ENCODE measurements around the gene TRIM65. TPM values are rescaled to one million over a fixed set of nuclear protein-coding genes. Genes with fewer than 3 reads are reported as not detected.

TRIM65 gene
- total RNA-seq, 1 experiment from 2014 or later, result 48.6 TPM

- H3K4me3 ChIP-seq (ENCODE audit: low read depth in 2 of 2, low read length in 2 of 2), result no peak overlapping the region
- TF ChIP-seq CTCF (IDR thresholded peaks at IDR 0.05) (peak; percentile 87), TCF7L2 (IDR thresholded peaks at IDR 0.05; ENCODE audit: low read depth, low read length) (no peak), SIN3A (IDR thresholded peaks at IDR 0.05; ENCODE audit: borderline replicate concordance, insufficient read depth, low read depth, low read length) (no peak), REST (IDR thresholded peaks at IDR 0.05; ENCODE audit: insufficient read depth in 1 of 2, low read depth in 2 of 2, low read length in 1 of 2) (peak in 1 of 2 experiments; percentile 63; a peak in 2 of 4 replicates), POLR2AphosphoS5 (IDR thresholded peaks at IDR 0.05; ENCODE audit: low read depth, low read length) (0 out of 2 replicates have a peak, but pooled peaks have one; percentile 56)
- in situ Hi-C loops (cut with HindIII; ENCODE audit: low pct_unique_long_range_greater_than_20kb, low sequenced_read_pairs), result no loop called here
- no TSS peak for BruUV-seq (replicated peaks)
- no peaks in the 10 kb centered on the region for H3K27me3 ChIP-seq (ENCODE audit: control insufficient read depth, insufficient read depth, low read length)
- peaks cover 41% of the 10 kb centered on the region for H3K4me1 ChIP-seq (ENCODE audit: control insufficient read depth, insufficient read depth, low read length)
- no peaks in the 10 kb centered on the region; the same call in 1 of the 2 replicates for H3K36me3 ChIP-seq (ENCODE audit: control insufficient read depth, insufficient read depth, low read length)
- H3K9me3 ChIP-seq (ENCODE audit: control insufficient read depth, insufficient read depth, low read depth, low read length), result no peaks in the 10 kb centered on the region
- ChIA-PET POLR2A (no interaction called here), CTCF (interaction anchor here (0.5 to 2.4 kb wide), 6 partner anchors 10 to 93 kb away, joined by 3 to 22 read pairs (median 5); partner anchors contain the start of gene WBP2)
- peak; percentile 47 for DNase-seq (ENCODE audit: low read depth, low spot score)
- H3K27ac ChIP-seq (ENCODE audit: low read length), result peak overlapping the region; percentile 84
- peak; percentile 89 for ATAC-seq
- intact Hi-C loops (cut with micrococcal nuclease; ENCODE audit: unreplicated experiment), result no loop called here
Measured at GRCh38 chr17:75845058-75845711, 51.6 kb downstream of the TRIM65 start.

- peak overlapping the region; percentile 84 for H3K27ac ChIP-seq (ENCODE audit: low read length)
- ATAC-seq, result peak; percentile 77
- no TSS peak for BruUV-seq (replicated peaks)
- no peaks in the 10 kb centered on the region; the same call in 1 of the 2 replicates for H3K36me3 ChIP-seq (ENCODE audit: control insufficient read depth, insufficient read depth, low read length)
- no peak overlapping the region for H3K4me3 ChIP-seq (ENCODE audit: low read depth in 2 of 2, low read length in 2 of 2)
- H3K9me3 ChIP-seq (ENCODE audit: control insufficient read depth, insufficient read depth, low read depth, low read length), result no peaks in the 10 kb centered on the region
- H3K4me1 ChIP-seq (ENCODE audit: control insufficient read depth, insufficient read depth, low read length), result peaks cover 41% of the 10 kb centered on the region
- in situ Hi-C loops (cut with HindIII; ENCODE audit: low pct_unique_long_range_greater_than_20kb, low sequenced_read_pairs) (no loop called here), intact Hi-C loops (cut with micrococcal nuclease; ENCODE audit: unreplicated experiment) (no loop called here)
- ChIA-PET CTCF (interaction anchor here (0.5 to 2.4 kb wide), 3 partner anchors 11 to 94 kb away, joined by 5 to 22 read pairs (median 6); partner anchors contain the start of gene WBP2), POLR2A (interaction anchor here (0.6 kb wide), 2 partner anchors 13 to 30 kb away, joined by 4 to 6 read pairs; no protein-coding TSS in a partner anchor)
- no peak for TF ChIP-seq REST (IDR thresholded peaks at IDR 0.05; ENCODE audit: insufficient read depth in 1 of 2, low read depth in 2 of 2, low read length in 1 of 2)
- no peak for TF ChIP-seq TCF7L2 (IDR thresholded peaks at IDR 0.05; ENCODE audit: low read depth, low read length)
- TF ChIP-seq POLR2AphosphoS5 (IDR thresholded peaks at IDR 0.05; ENCODE audit: low read depth, low read length), result no peak
- TF ChIP-seq SIN3A (IDR thresholded peaks at IDR 0.05; ENCODE audit: borderline replicate concordance, insufficient read depth, low read depth, low read length), result no peak
- no peak for TF ChIP-seq CTCF (IDR thresholded peaks at IDR 0.05)
- no peaks in the 10 kb centered on the region for H3K27me3 ChIP-seq (ENCODE audit: control insufficient read depth, insufficient read depth, low read length)
- no peak for DNase-seq (ENCODE audit: low read depth, low spot score)
Measured at GRCh38 chr17:75844530-75845057, 52.2 kb downstream of the TRIM65 start.

Measured in Panc1 (cell line).